K562 (cell line): ENCODE results near the gene ZNF302. TPM values are rescaled to one million over a fixed set of nuclear protein-coding genes. Genes with fewer than 3 reads are reported as not detected.

Source experiments
- DIDO1 ChIP-seq: fragments of 450-650 bp; IDR thresholded peaks from 2 replicates; pipeline ENCODE4 v1.6.1; 2016; ENCODE audit warnings: low read depth, missing biosample characterization, missing genetic modification characterization
- EGR1 ChIP-seq: fragments of 450-650 bp; conservative IDR thresholded peaks from 2 replicates; pipeline ENCODE4 v1.6.1; 2017; ENCODE audit warnings: mild to moderate bottlenecking
- ELF1 ChIP-seq: fragments of 200-800 bp; sonication (Bioruptor generic); IDR thresholded peaks from 2 replicates; pipeline ENCODE4 v1.6.1; 2016; ENCODE audit warnings: missing genetic modification characterization, missing compliant biosample characterization
- FOXK2 ChIP-seq, 2 experiments: fragments of 450-650 bp; IDR thresholded peaks in 1 of 2; conservative IDR thresholded peaks in 1 of 2; 2 replicates each; pipeline ENCODE4 v1.6.1; 2016; ENCODE audit warnings: low read depth in 2 of 2, mild to moderate bottlenecking in 1 of 2
- GABPB1 ChIP-seq: sonication (generic); formaldehyde crosslinking; IDR thresholded peaks from 2 replicates; pipeline ENCODE4 v1.8.0; 2022; ENCODE audit warnings: mild to moderate bottlenecking, missing genetic modification reagents
- HMGN3 ChIP-seq: IDR thresholded peaks from 2 replicates; pipeline ENCODE4 v1.6.1; 2011; ENCODE audit warnings: borderline replicate concordance, low read depth, mild to moderate bottlenecking, mixed read lengths, low read length; ENCODE audit not compliant: insufficient read length; ENCODE audit errors: extremely low read depth
- MNT ChIP-seq, 2 experiments: fragments of 450-650 bp; conservative IDR thresholded peaks; 2 replicates each; pipeline ENCODE4 v1.6.1; 2017; ENCODE audit warnings: mild to moderate bottlenecking in 2 of 2, moderate library complexity in 2 of 2
- NFIC ChIP-seq: fragments of 450-650 bp; IDR thresholded peaks from 2 replicates; pipeline ENCODE4 v1.6.1; 2017; ENCODE audit warnings: mild to moderate bottlenecking, inconsistent platforms
- NR2C1 ChIP-seq, 2 experiments: fragments of 450-650 bp; IDR thresholded peaks; 2 replicates each; pipeline ENCODE4 v1.6.1; 2017; ENCODE audit warnings: mild to moderate bottlenecking in 2 of 2, antibody characterized with exemption in 1 of 2, inconsistent platforms in 1 of 2, missing compliant biosample characterization in 1 of 2, missing genetic modification characterization in 1 of 2
- NUFIP1 ChIP-seq: fragments of 450-650 bp; IDR thresholded peaks from 2 replicates; pipeline ENCODE4 v1.6.1; 2018; ENCODE audit not compliant: partially characterized antibody
- SMC3 ChIP-seq: conservative IDR thresholded peaks from 2 replicates; pipeline ENCODE4 v1.6.1; 2011; ENCODE audit warnings: low read depth, low read length, improper control_type of control experiment; ENCODE audit not compliant: insufficient read depth
- SRSF9 ChIP-seq: fragments of 200-400 bp; formaldehyde crosslinking; IDR thresholded peaks from 2 replicates; pipeline ENCODE4 v1.6.1; 2017; ENCODE audit warnings: low read depth, low read length, borderline replicate concordance
- TGIF2 ChIP-seq: sonication (generic); formaldehyde crosslinking; IDR thresholded peaks from 2 replicates; pipeline ENCODE4 v1.8.1; 2022; ENCODE audit warnings: mild to moderate bottlenecking, missing genetic modification reagents, moderate library complexity
- YBX1 ChIP-seq: fragments of 450-650 bp; IDR thresholded peaks from 2 replicates; pipeline ENCODE4 v1.7.1; 2016; ENCODE audit warnings: mild to moderate bottlenecking
- ZBTB5 ChIP-seq: fragments of 450-650 bp; IDR thresholded peaks from 2 replicates; pipeline ENCODE4 v1.6.1; 2017; ENCODE audit warnings: antibody characterized with exemption
- ZBTB7A ChIP-seq: IDR thresholded peaks from 2 replicates; pipeline ENCODE4 v1.6.1; 2011; ENCODE audit warnings: low read depth, mild to moderate bottlenecking, low read length, moderate library complexity, borderline replicate concordance; ENCODE audit not compliant: control insufficient read depth
- ZNF778 ChIP-seq: fragments of 450-650 bp; formaldehyde crosslinking; IDR thresholded peaks from 2 replicates; pipeline ENCODE4 v1.4.0; 2020; ENCODE audit warnings: mild to moderate bottlenecking, moderate library complexity
- ZZZ3 ChIP-seq: fragments of 450-650 bp; IDR thresholded peaks from 2 replicates; pipeline ENCODE4 v1.6.1; 2016; ENCODE audit warnings: antibody characterized with exemption, mild to moderate bottlenecking, moderate library complexity
- polyA plus RNA-seq, 8 experiments: library from polyadenylated mRNA; depleted of rRNA in 4 of 8; stranded (reverse) in 5 of 8; unstranded in 3 of 8; fragments of >200 nt; fragmentation: Nextera tagmentation in 2 of 8; fragmentation: Illumina TruSeq in 1 of 8; extraction: Ambion mirVana in 2 of 8; extraction: Trizol in 1 of 8; gene quantifications; 2 replicates each; pipeline versions ENCODE4 v1.2.1 to v1.2.3, GENCODE V29; 2011 to 2014; ENCODE audit warnings: inconsistent platforms in 1 of 8, missing spikeins in 1 of 8
- total RNA-seq, 7 experiments: library from RNA; depleted of rRNA in 6 of 7; stranded (reverse); fragments of >200 nt in 6 of 7; fragmentation: Illumina TruSeq in 2 of 7; extraction: Trizol in 2 of 7; gene quantifications; 2 replicates each; pipeline versions ENCODE4 v1.2.1 to v1.2.3, GENCODE V29; 2011 to 2021; ENCODE audit warnings: low replicate concordance in 1 of 7
- TF ChIP-seq, protein P1 (sequence below): fragments of 250-450 bp; sonication (Bioruptor Pico); IDR thresholded peaks from 2 replicates; pipeline ENCODE4 v1.8.0; 2021; ENCODE audit warnings: borderline replicate concordance, mild to moderate bottlenecking, moderate library complexity; ENCODE audit not compliant: poor library complexity, severe bottlenecking
- TF ChIP-seq, protein P2 (sequence below): sonication (generic); formaldehyde crosslinking; IDR thresholded peaks from 2 replicates; pipeline ENCODE4 v1.8.0; 2022; ENCODE audit warnings: mild to moderate bottlenecking, missing genetic modification reagents, borderline replicate concordance
- TF ChIP-seq, protein P3 (sequence below), 2 experiments: IDR thresholded peaks; 2 replicates each; pipeline ENCODE4 v1.6.1; 2011; ENCODE audit warnings: borderline replicate concordance in 1 of 2, control low read depth in 1 of 2, low read depth in 1 of 2, low read length in 1 of 2, mild to moderate bottlenecking in 1 of 2, mixed read lengths in 1 of 2, moderate library complexity in 1 of 2; ENCODE audit not compliant: insufficient read depth in 1 of 2, insufficient read length in 1 of 2, poor library complexity in 1 of 2, severe bottlenecking in 1 of 2; ENCODE audit errors: extremely low read depth in 1 of 2

ZNF302 gene
- total and polyA plus RNA-seq, 9 of the 15 experiments (the other 6 are each of a cell fraction or from before 2014, with no cell fraction given) = 0.08 to 1.0 (median 0.27) TPM; not detected in 1

GRCh38 chr19:34662919-34663318 is 14.6 kb upstream of the ZNF302 start (continued):
- TF ChIP-seq EGR1 (no peak), ZZZ3 (no peak), DIDO1 (tag) (no peak), NUFIP1 (no peak), HMGN3 (no peak), ELF1 (tag) (no peak), ZBTB5 (no peak), ZBTB7A (no peak), ZNF778 (no peak), TGIF2 (CRISPR knock-in tag) (no peak), GABPB1 (CRISPR knock-in tag) (no peak), MNT (conservative IDR thresholded peaks at IDR 0.05) (no peak), FOXK2 (conservative IDR thresholded peaks at IDR 0.05 in 1 of 2, IDR thresholded peaks at IDR 0.05 in 1 of 2; ENCODE audit: low read depth in 2 of 2) (no peak), NFIC (no peak), SMC3 (0 out of 2 replicates have a peak, but pooled peaks have one; percentile 54), YBX1 (no peak), NR2C1 (IDR thresholded peaks at IDR 0.05) (no peak), NR2C1 (tag; IDR thresholded peaks at IDR 0.05) (no peak), SRSF9 (no peak)
- TF ChIP-seq, protein P1, sequence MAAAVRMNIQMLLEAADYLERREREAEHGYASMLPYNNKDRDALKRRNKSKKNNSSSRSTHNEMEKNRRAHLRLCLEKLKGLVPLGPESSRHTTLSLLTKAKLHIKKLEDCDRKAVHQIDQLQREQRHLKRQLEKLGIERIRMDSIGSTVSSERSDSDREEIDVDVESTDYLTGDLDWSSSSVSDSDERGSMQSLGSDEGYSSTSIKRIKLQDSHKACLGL (CRISPR knock-in tag) = no peak
- TF ChIP-seq, protein P2, sequence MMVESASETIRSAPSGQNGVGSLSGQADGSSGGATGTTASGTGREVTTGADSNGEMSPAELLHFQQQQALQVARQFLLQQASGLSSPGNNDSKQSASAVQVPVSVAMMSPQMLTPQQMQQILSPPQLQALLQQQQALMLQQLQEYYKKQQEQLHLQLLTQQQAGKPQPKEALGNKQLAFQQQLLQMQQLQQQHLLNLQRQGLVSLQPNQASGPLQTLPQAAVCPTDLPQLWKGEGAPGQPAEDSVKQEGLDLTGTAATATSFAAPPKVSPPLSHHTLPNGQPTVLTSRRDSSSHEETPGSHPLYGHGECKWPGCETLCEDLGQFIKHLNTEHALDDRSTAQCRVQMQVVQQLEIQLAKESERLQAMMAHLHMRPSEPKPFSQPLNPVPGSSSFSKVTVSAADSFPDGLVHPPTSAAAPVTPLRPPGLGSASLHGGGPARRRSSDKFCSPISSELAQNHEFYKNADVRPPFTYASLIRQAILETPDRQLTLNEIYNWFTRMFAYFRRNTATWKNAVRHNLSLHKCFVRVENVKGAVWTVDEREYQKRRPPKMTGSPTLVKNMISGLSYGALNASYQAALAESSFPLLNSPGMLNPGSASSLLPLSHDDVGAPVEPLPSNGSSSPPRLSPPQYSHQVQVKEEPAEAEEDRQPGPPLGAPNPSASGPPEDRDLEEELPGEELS (CRISPR knock-in tag) = no peak
- TF ChIP-seq, protein P3, sequence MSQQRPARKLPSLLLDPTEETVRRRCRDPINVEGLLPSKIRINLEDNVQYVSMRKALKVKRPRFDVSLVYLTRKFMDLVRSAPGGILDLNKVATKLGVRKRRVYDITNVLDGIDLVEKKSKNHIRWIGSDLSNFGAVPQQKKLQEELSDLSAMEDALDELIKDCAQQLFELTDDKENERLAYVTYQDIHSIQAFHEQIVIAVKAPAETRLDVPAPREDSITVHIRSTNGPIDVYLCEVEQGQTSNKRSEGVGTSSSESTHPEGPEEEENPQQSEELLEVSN (IDR thresholded peaks at IDR 0.05; ENCODE audit: borderline replicate concordance in 1 of 2, extremely low read depth in 1 of 2, insufficient read depth in 1 of 2, insufficient read length in 1 of 2, low read depth in 1 of 2, low read length in 1 of 2, poor library complexity in 1 of 2, severe bottlenecking in 1 of 2) = peak in 1 of 2 experiments; percentile 86
